ENCODE results near the gene HOXA1.

- TF ChIP-seq POLR2A (IDR thresholded peaks at IDR 0.05; ENCODE audit: low read length) = no peak
- no peak for TF ChIP-seq GATA1 (IDR thresholded peaks at IDR 0.05; ENCODE audit: low read depth, low read length)
Observed at GRCh38 chr7:27062946-27063345, 32.9 kb downstream of the HOXA1 start.

All from erythroblast (primary cell).